Testis (tissue), 5 donors: ENCODE results near the gene TAF1. TPM values are rescaled to one million over a fixed set of nuclear protein-coding genes. Genes with fewer than 3 reads are reported as not detected.
"Not testable (repeated sequence)": the region's sequence is repeated elsewhere in the genome, so short reads cannot be mapped to it uniquely, and the experiment has no call there.

Experiments used
- DNase-seq: peaks from one replicate; pipeline ENCODE4 v3.0.0-alpha.2; 2019
- H3K27ac ChIP-seq, 2 donors: fragments of 200-600 bp; sonication (generic); one replicate each; pipeline ENCODE4 v1.5.1; 2019
- H3K27me3 ChIP-seq: fragments of 200-600 bp; sonication (generic); one replicate; pipeline ENCODE4 v1.5.1; 2019
- H3K36me3 ChIP-seq: fragments of 200-600 bp; sonication (generic); one replicate; pipeline ENCODE4 v1.5.1; 2017; ENCODE audit warnings: low read depth; ENCODE audit errors: missing control alignments
- H3K4me1 ChIP-seq: fragments of 200-600 bp; sonication (generic); one replicate; pipeline ENCODE4 v1.5.1; 2019
- H3K4me3 ChIP-seq, 2 donors: fragments of 200-600 bp; sonication (generic); one replicate each; pipeline ENCODE4 v1.5.1; 2017 to 2019
- H3K9me3 ChIP-seq: fragments of 200-600 bp; sonication (generic); one replicate; pipeline ENCODE4 v1.5.1; 2017
- CTCF ChIP-seq, 3 experiments: fragments of 450-650 bp in 2 of 3; fragments of 200-600 bp in 1 of 3; sonication (generic) in 1 of 3; IDR thresholded peaks; one replicate each; pipeline ENCODE4 v1.5.1; 2016 to 2019; ENCODE audit warnings: antibody characterized with exemption in 3 of 3, mild to moderate bottlenecking in 2 of 3, moderate library complexity in 1 of 3
- POLR2A ChIP-seq: fragments of 450-650 bp; IDR thresholded peaks from one replicate; pipeline ENCODE4 v1.6.1; 2017; ENCODE audit warnings: antibody characterized with exemption, mild to moderate bottlenecking, moderate library complexity
- WGBS, 2 donors: methylation state at CpG; one replicate each; pipeline ENCODE4 v1.1.5; 2018; 5-methylcytosine and 5-hydroxymethylcytosine counted together
- intact Hi-C: fragments of 100-400 bp; cut with DNase I; formaldehyde crosslinking; loops from one replicate; pipeline ENCODE4 v1.15.1; 2023; ENCODE audit warnings: low total_unique reads
- long read RNA-seq, 2 donors: transcript quantifications; one replicate each; lab custom pipeline, GENCODE V29; 2026
- polyA plus RNA-seq: library from polyadenylated mRNA; stranded (reverse); fragments of 350-450 nt; fragmentation: Illumina TruSeq; extraction: RNeasy Lipid Tissue Mini Kit (QIAGEN cat#74804); gene quantifications from one replicate; pipeline ENCODE4 v1.2.3, GENCODE V29; 2014; ENCODE audit warnings: low read depth, low replicate concordance; ENCODE audit not compliant: insufficient read depth
- total RNA-seq, 2 donors: library from RNA; depleted of rRNA; stranded (reverse); fragments of >200 nt; gene quantifications; one replicate each; pipeline ENCODE4 v1.2.3, GENCODE V29; 2016

The TAF1 gene, protein sequence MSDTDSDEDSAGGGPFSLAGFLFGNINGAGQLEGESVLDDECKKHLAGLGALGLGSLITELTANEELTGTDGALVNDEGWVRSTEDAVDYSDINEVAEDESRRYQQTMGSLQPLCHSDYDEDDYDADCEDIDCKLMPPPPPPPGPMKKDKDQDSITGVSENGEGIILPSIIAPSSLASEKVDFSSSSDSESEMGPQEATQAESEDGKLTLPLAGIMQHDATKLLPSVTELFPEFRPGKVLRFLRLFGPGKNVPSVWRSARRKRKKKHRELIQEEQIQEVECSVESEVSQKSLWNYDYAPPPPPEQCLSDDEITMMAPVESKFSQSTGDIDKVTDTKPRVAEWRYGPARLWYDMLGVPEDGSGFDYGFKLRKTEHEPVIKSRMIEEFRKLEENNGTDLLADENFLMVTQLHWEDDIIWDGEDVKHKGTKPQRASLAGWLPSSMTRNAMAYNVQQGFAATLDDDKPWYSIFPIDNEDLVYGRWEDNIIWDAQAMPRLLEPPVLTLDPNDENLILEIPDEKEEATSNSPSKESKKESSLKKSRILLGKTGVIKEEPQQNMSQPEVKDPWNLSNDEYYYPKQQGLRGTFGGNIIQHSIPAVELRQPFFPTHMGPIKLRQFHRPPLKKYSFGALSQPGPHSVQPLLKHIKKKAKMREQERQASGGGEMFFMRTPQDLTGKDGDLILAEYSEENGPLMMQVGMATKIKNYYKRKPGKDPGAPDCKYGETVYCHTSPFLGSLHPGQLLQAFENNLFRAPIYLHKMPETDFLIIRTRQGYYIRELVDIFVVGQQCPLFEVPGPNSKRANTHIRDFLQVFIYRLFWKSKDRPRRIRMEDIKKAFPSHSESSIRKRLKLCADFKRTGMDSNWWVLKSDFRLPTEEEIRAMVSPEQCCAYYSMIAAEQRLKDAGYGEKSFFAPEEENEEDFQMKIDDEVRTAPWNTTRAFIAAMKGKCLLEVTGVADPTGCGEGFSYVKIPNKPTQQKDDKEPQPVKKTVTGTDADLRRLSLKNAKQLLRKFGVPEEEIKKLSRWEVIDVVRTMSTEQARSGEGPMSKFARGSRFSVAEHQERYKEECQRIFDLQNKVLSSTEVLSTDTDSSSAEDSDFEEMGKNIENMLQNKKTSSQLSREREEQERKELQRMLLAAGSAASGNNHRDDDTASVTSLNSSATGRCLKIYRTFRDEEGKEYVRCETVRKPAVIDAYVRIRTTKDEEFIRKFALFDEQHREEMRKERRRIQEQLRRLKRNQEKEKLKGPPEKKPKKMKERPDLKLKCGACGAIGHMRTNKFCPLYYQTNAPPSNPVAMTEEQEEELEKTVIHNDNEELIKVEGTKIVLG (N-terminal part only)
- total RNA-seq (10 to 100 TPM; 74.9 to 78.4 TPM), polyA plus RNA-seq (21.4 TPM)
- long read RNA-seq, donor 1, partial matches to known transcripts = 19 of 20 reads
- long read RNA-seq, donor 1, other reads (novel, unspliced or antisense) = 0 of 20 reads
- long read RNA-seq, donor 2 = 0 reads

GRCh38 chrX:71365875-71366673 is at the start of gene TAF1:
TSS of gene TAF1 (plus strand) at chrX:71366357. CDS start at chrX:71366375, 18 bp downstream.
- DNase-seq = peak; percentile 96
- peak within 1 kb of the TSS; percentile 55 to 71 for H3K4me3 ChIP-seq
- no peaks in the 10 kb centered on the region for H3K36me3 ChIP-seq
- TF ChIP-seq CTCF (IDR thresholded peaks at IDR 0.05) (no peak), POLR2A (peak; percentile 7)
- H3K27ac ChIP-seq = peak within 1 kb of the TSS; percentile 63 to 84
- WGBS, 2 donors = 0% methylated on average over 10 to 49 of the region's 51 CpGs
- H3K9me3 ChIP-seq = no peaks in the 10 kb centered on the region
- no peaks in the 10 kb centered on the region for H3K27me3 ChIP-seq
- intact Hi-C loops = no loop called here
- no peaks in the 10 kb centered on the region for H3K4me1 ChIP-seq

DNA sequence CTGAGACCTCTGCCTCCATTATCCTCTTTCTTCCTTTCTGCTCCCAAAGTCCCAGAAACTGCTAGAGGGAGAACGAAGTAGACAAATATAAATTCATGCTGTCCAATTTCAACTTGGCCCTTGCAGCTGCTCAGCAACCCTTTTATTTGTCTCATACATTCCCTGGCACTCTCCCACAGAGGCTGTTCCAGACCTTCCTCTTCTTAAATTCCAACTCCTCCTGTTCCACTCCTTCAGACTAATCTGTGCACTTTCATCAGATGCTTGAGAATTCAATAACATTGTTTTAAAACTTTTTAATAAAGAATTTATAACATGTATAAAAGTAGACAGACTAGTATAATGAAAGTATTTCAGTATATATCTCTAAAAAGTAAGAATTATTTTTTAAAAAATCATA is 49.2 kb upstream of the TAF1 start:
- DNase-seq, H3K9me3 ChIP-seq, intact Hi-C loops, H3K27ac ChIP-seq, H3K27me3 ChIP-seq, H3K4me1 ChIP-seq, H3K4me3 ChIP-seq, H3K36me3 ChIP-seq: not testable (repeated sequence)
- 55% methylated on average over 1 of the region's 1 CpG; no CpG with 5 or more reads in 1 of the 2 donors for WGBS, 2 donors

GRCh38 chrX:71320126-71320525 is 46.0 kb upstream of the TAF1 start:
- no peaks in the 10 kb centered on the region for H3K4me1 ChIP-seq
- H3K27ac ChIP-seq = no peak overlapping the region
- no peak for DNase-seq
- 85 to 95% methylated on average over 1 of the region's 1 CpG for WGBS, 2 donors
- no peak overlapping the region for H3K4me3 ChIP-seq
- H3K9me3 ChIP-seq = no peaks in the 10 kb centered on the region
- no peaks in the 10 kb centered on the region for H3K27me3 ChIP-seq
- H3K36me3 ChIP-seq = no peaks in the 10 kb centered on the region
- intact Hi-C loops = no loop called here
- no peak for TF ChIP-seq CTCF (IDR thresholded peaks at IDR 0.05)

- H3K27ac ChIP-seq = no peak overlapping the region
- no peaks in the 10 kb centered on the region for H3K9me3 ChIP-seq
- intact Hi-C loops = no loop called here
- TF ChIP-seq CTCF (IDR thresholded peaks at IDR 0.05) = no peak
- TF ChIP-seq POLR2A = no peak
- no peaks in the 10 kb centered on the region for H3K27me3 ChIP-seq
- DNase-seq = no peak
- no peak overlapping the region for H3K4me3 ChIP-seq
- WGBS, 2 donors = 73 to 85% methylated on average over 1 of the region's 1 CpG
- no peaks in the 10 kb centered on the region for H3K4me1 ChIP-seq
- no peaks in the 10 kb centered on the region for H3K36me3 ChIP-seq
Measured at GRCh38 chrX:71321731-71322130, 44.4 kb upstream of the TAF1 start.

DNA sequence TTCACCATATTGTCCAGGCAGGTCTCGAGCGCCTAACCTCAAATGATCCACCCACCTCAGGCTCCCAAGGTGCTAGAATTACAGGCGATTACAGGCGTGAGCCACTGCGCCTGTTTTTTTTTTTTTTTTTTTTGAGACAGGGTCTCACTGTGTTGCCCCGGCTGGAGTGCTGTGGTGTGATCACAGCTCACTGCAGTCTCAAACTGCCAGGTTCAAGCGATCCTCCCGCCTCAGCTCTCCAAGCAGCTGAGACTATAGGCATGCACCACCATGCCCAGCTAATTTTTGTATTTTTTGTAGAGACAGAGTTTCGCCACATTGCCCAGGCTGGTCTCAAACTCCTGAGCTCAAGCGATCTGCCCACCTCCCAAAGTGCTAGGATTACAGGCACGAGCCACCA is 41.7 kb upstream of the TAF1 start:
- DNase-seq, H3K9me3 ChIP-seq, H3K4me3 ChIP-seq, H3K27me3 ChIP-seq, intact Hi-C loops, H3K36me3 ChIP-seq, H3K4me1 ChIP-seq, H3K27ac ChIP-seq: not testable (repeated sequence)
- 95 to 96% methylated on average over 4 to 11 of the region's 11 CpGs for WGBS, 2 donors
